Stimulated activated CD8-positive, alpha-beta memory T cell treated with anti-CD3 and anti-CD28 coated beads, Interleukin-4, amount 100 ng/mL, for 24 hours (primary cell): ENCODE results near the gene MGLL.

Experiments used
- DNase-seq: peaks from one replicate; pipeline ENCODE4 v3.0.0-alpha.2; 2020; ENCODE audit warnings: low read depth

The MGLL gene

DNA sequence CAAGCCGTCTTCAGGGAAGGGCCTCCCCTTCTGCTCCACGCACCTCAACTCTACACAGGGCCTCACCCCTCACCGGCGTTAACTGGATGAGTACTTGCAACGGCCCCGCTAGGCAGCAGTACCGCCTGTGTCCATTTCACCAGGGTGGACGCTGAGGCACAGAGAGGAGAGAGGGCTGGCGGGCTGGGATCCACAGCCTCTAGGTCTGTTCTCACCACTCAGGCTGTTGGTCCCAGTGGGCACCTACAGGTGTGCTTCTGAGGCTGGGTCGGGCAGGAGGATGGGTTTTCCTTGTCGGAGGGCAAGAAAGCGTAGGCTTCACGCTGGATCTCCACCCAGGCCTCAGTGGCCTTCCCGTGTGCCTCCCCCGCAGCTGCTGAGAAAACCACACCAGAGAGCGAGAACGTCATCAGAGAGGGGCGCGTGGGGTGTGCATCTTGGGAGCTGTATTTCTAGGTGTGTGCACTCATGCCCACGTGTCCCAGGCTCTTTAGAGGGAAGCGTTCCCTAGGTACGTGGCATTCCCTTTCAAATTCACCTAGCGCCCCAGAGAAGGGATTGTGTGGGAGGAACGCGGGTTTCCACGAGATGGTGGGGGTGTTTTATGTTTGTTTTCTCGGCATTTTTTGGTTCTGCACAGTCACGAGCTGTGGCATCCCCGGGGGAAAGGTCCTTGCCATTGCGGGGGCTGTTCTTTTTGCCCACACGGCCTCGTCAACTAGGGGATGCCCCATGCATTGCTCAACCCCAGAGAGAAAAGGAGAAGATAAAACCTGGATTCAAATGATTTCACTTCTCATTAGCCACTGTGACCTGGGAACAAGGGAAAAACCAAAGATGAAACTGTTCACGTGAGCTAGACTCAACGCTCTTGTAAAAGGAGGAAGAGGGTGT, 67.7 kb downstream of the MGLL start:
- DNase-seq = peak; percentile 26

DNA sequence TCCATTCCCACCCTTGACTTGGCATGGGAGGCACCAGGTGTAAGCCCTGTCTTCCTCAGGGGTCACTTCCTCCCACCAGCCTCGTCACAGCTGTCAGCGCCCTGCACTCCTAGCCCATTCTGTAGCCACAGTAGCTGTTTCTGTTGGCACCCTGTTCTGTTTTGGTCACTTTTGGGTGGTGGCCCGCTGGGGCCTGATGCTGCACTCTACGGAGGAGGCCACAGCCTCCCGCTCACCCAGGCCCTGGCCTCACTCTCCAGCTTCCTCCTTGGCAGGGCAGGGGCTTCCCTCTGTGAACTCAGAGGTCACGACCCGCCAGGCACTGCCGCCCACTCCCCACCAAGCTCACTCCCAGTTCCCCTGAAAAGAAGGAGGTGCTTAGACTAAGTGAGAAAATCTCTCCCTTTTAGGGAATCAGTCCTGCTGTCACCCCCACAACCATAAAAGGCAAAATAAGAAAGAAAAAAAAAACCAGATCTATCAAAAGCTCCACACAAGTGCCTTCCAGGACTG, 68.4 kb downstream of the MGLL start:
- no peak for DNase-seq

DNA sequence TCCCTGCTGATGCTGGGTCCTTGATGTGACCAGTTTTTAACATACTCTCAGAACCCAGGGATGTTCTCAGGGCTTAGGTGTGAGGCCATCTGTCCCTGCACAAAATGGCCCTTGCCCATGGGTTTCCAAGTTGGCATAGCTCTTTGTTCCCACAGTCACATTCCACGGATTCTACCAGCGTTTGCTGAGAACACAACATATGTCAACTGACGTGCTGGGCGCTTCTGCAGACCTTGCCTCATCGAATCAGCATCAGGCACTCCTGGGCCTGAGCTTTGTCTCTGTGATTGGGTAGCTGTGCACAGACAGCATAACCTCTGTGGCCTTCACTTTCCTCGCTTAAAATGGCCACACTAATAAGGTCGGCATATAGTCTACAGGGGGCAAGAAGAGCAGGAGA, 69.0 kb downstream of the MGLL start:
- DNase-seq = no peak

DNA sequence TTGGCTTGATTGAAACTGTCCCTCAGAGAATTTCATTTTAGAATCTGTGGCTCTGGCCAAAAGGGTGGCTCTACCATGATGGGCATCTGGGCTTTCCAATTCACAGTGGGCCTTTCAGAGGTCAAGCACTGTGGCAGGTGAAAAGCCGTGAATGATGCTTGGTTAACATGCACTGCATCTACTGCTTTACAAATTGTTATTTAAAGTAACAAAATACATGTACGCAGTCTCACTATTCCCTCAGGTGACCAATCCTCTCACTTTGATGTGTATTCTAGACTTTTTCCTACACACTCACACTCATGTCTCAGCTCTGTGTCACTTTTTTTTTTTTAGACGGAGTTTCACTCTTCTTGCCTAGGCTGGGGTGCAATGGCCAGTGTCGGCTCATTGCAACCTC, 70.5 kb downstream of the MGLL start:
- no peak for DNase-seq

DNA sequence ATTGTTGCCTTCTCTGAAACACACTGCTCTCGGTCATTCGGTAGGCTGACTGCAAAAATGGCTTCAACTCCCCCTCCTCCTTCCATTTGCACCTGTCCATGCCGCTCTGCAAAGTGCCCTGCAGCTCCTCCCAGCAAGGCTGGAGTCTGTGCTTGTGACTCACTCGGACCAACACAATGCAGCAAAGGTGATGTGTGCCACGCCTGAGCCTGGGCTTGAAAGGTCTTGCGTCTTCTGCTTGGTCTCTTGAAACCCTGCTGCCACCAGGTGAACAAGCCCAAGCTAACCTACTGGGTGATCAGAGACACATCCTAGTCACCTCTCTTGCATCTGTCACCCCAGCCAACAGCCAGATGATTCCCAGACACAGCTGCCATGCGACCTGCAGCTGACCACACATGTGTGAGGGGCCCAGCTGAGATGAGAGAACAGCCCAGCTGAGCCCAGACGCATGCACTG, 71.1 kb downstream of the MGLL start:
- no peak for DNase-seq

DNA sequence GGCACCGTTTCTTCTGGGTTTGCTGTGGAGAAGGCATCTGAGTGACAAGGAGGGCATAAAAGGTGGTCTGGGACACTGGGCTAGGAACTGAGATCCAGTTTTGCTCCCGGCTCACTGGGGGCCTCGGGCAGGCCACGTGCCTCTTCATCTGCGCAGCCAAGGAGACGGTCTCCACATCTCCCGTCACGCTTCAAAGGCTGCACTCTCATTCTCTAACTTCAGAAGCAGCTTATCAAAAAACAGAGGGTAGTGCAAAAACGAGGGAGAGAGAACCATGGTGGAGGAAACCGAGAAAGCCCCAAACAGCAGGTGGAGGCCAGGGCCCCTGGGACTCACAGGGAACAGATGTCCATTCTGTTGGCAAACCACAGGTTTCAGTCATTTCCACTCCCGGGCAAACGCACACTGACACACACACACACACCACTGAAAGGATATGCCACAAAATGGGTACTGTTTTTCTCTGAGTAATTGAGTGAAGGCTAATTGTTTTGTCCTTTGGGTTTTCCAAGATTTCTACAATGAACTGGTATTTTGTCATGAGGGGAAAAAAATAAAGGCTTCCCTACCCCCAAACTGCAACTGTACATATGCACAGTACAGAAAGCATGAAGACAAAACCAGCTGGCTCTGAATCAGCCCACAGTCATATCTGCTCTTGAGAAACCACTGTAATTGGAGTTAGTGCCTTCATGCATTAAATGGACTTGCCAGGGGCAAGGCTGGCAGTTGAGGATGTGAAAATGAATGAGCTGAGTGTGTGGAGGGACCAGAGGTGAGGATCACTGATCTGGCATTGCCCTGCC, 71.9 kb downstream of the MGLL start:
- no peak for DNase-seq

DNA sequence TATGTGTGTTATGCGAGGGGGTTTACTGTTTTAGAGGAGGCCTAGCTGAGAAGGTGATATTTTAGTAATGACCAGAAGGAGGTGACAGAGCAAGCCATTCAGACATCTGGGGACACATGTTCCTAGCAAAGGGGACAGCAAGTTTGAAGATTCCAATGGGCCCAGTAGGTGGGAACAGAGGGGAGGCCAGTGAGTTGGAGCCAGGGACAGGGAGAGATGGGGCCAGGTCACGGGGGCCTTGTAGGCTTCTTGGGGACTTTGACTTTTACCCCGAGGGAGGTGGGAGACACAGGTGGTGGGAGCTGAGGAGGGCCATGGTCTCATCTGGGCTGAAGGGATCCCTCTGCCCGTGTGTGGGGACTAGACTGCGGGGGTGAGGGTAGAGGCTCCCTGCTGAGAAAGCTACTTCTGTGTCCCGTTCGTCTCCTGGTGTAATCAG, 72.5 kb downstream of the MGLL start:
- DNase-seq = no peak

DNA sequence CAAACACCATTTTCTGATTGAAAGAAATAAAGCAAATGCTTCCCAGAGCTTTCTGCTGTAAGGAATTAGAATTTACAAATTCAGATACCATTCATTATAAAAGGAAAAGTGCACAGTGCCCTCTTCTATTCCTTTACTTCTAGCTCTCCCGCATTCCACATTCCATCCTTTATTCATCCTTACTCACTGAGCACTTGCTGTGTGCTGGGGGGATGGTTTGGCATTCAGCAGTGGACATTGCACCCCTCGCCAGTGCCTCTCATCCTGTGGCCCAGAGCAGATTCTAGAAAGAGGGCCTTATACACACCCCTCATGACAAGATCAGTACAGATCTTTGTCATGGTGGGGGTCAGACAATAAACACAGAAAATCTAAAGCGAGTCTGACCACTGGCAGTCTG, 73.0 kb downstream of the MGLL start:
- DNase-seq = no peak

DNA sequence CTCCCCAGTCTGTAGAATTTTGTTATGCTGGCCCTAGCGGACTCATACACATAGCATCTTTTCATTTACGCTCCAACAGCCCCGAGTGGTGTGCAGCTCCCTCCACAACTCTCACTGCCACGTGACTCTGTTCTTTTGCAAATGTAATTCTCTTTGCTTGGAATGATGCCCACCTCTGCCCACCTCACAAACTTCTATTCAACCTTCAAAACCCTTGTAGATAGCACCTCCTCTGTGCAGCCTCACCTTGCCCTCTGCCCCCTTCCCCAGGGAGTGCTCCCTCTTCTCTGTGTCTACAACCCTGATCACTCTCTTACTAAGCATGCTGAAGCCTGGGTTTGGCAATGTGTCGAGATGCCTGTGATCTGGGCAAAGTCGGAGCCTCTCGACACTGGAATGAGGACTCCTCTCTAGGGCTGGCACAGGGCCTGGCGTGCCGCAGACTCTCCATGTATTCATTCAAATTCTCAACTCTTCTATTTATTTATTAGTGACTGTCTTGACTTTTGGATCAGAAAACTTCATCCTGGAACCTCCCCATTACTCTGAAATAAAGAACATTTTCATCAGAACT, 73.5 kb downstream of the MGLL start:
- DNase-seq = no peak

DNA sequence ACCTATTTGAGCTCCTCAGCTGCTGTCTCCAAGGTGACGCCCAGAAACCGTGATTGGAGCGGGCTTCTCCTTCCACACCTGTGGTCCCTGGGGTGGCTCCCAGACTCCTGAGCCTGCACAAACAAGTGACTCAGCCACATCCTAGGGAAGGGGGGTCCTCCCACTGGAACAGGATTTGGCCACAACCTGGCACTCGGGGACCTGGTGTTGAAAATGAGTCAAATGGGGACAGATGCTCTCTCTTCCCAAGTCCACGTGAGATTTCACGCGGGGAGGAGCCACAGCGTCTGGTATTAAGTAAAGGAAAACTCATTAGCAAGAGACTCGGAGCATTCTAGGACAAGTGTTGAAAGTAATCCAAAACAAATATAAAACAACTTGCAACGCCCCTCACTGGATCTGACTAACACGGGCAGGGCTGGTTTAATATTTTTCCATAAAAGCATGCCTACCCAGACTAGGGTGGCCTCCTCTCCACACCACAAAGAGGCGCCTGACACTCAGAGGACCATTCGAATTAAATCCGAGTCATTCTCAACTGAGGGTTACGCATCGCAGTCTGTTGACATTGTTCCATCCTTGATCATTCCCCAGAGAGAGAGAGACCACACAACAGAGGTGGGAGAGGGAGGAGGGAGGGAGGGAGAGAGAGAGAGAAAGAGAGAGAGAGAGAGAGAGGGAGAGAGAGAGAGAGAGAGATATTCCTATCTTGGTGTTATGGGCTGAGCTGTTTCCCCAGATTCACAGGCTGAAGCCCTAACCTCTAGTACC, 74.4 kb downstream of the MGLL start:
- DNase-seq = no peak

DNA sequence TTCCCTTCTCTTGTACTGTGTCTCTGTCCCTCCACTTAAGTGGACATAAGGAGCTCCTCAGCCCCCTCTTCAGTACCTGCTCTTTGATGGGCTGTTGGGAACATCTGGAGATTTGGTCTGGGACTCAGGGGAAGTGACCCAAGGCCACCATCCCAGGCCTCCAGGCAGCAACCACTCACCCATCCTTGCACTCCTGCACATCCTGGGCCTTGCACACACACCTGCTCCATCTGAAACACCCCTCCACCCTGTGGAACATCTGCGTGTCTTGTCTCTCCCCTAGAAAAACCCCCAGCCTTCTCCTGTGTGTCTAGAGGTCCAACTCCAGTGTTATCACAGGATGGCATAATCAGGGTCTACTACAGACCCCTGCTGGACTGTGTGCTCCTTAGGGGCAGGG, 75.2 kb downstream of the MGLL start:
- DNase-seq = no peak

DNA sequence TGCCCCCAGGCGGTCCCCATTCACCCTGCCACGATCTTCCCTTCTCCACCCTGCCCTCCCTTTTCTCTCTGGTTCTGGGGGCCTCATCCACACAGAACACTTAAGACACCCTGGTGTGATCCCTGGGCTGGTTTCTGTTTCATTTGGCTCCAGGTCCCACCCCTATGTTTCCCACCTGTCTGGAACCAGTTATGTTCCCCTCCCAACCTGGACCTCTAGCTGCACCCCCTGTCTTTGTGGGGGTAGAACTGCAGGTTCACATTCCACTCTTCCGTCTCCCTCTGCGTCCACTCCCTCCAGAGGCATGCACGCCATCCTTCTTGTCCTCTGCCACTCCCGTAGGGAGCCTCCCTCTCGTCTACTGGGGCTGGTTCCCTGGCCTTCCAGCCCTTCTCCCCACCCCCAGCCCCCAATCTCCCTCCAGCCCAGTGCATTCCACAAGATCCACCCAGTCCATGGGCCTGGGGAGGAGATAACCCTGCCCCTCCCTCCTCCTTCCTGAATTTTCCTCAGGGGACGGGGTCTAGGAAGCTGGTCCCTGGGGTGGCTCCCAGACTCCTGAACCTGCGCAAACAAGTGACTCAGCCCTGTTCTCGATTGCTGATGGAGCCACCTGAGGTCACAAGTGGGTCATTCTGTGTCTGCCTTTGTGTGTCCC, 75.8 kb downstream of the MGLL start:
- no peak for DNase-seq

DNA sequence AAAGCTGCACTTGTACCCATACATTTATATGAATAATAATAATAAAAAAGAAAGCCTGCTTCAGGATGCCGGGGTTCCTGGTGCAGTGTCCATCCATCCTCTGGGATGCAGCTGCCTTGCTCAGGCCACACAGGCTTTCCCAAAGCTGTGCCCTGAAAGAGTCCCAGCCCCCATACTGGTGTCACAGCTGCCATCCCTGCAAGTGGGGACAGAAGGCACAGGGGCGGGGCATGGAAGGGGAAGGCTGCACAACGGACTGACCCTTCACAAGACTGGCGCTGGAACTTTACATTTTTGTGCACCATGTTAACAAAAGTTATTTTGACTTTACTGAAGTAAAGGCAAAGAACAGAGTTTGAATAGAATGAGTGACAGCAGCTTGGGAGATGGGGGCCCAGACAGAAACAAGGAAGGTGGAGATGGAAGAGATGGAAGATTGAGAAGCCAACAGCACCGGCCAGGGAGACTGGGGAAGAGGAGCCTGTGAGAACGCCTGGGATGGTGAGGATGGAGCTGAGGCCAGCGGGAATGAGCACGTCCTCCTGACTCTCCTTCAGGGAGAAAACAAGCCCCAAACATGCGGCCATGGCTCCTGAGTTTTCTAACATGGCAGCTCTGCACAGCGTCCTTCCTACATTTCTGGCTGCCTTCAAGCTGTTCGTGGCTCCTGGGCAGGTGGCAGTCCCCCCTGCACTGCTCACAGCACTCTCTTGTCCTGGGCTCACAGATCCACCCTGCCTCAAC, 76.5 kb downstream of the MGLL start:
- no peak for DNase-seq

DNA sequence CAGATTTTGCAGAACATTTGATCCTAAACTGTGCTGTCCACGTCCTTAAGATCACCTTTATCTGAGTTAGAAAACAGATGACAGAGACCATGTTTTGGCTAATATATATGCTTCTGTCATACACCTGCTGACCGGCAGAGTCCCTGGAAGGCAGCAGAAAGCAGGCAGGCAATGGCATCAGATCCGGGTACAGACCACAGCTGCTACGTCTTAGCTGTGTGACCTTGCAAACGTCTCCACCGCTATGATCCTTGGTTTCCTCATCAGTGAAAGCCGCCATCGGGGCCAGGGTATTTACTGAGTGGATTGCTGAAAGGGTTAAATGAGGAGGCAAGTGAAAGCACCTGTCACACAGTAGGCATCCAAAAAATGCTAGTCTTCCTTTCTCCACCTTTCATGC, 77.4 kb downstream of the MGLL start:
- DNase-seq = no peak

DNA sequence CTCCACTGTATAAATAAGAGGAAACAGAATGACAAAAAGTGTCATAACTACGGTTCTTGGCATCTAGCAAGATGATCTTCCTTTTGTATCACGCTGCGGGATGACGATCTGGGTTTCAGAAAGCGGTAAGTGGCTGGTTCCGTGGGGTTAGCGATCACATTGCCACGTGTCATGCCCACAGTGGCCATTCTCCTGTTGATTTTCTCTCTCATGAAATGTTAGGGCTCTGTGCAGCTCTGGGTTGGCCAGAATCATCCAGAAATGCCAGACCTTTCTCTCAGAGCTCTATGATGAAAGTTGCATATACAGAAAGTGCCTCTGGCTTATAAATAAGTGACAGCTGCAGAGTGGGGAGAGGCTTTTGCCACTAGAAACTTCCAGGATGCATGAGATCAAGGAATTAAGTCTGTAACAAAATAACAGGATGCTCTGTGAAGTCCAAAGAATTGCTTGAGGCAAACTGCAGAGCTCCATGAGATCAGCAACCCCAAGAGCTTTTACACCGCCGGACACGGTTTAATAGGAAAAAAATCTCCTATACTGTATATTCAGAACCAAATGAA, 78.0 kb downstream of the MGLL start:
- no peak for DNase-seq

DNA sequence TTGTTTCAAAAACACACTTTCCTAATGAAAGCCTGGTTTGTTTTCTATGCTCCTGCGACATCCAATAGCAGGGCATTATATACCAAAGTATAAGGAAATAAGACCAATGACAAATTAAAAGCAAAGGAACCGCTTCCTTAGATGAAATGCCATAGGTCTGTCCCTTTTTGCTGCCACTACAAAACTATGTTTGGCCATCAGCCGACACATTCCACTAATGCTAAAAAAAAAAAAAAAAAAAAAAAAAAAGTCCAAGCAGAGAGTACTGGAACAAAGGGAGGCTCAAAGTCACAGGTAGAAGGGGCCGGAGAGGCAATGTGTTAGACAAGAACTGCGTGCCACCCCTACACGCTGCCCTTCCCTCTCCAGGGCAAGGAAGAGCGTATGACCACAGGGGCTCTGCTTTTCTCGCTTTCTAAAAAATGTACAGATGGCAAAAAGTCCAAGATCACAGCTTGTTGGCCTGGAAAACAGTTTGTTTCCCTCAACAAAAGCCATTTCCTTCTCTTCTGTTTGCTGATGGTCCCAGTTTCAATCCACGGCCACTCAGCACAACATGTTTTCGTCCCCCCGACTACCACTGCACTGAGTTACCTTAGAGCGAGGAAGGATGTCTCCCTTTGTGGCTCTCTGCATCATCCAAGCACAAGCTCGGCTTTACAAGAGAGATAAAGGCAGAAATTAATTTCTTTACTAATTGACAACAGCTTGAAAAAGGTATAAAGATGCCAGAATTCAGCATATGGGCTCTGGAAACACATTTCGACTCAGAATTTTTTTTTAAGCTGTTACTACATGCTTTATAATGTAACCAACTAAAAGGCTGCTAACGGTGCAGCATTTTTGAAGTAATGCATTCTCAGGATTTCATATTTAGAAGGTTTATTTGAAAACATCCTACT, 78.7 kb downstream of the MGLL start:
- DNase-seq = no peak

DNA sequence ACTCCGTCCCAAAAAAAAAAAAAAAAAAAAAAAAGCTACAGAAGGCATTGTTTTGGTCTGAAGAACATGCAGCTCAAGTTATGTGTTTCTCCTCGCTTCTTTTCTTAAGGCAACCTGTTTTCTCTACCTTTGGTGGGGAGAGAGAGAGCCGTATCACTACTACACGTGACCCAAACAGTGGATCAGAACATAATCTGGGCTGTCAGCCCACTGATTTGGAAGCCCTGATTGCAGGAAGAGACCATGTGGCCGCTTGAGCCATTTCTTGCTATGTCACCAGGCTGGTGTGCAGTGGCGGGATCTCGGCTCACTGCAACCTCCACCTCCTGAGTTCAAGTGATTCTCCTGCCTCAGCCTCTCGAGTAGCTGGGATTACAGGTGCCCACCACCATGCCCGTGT, 79.7 kb downstream of the MGLL start:
- no peak for DNase-seq

DNA sequence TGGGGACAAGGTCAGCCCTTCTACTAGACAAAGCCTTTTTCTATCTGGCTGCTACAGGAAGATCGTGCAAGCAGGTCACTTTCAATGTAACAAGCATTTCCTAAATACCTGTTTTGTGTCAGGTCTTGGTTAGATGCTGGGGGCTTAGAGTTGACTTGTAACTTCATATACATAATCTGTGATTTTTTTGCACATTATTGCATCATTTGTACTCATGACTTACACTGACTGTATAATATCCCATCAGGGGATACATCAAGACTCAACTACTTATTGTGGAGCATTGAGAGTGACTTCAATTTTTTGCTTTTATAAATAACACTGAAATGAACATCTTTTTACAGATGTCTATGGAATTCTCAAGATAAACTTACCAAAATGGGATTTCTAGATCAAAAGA, 80.6 kb downstream of the MGLL start:
- no peak for DNase-seq

DNA sequence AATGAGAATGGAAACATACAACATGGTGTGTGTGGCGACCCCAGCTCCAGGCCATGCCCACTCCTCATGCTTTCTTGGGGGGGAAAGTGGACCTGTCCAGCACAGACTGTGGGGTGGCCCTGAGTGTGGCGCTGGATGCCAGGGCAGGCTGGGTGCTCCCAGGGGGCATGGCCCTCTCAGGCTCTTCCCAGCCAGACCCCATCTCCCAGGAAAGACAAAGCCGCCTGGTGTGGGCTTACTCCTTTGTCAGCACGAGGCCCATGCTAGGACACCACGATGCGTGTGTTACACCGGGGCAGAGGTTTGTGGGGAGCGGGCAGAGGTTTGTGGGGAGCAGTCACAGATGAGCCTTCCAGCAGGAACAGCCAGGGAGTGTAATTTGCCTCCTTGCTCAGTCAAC, 81.1 kb downstream of the MGLL start:
- DNase-seq = no peak
